A549 treated with AZD9567 at 1 μM for 4 hours (cell line): ENCODE data around the gene CHCHD1. TPM values are rescaled to one million over a fixed set of nuclear protein-coding genes. Genes with fewer than 3 reads are reported as not detected.

ENCODE experiments used
- total RNA-seq: library from RNA; stranded (reverse); fragments of 200-300 nt; extraction: Qiagen RNA extraction; gene quantifications from 5 replicates; pipeline ENCODE4 v1.2.3, GENCODE V29; 2022; ENCODE audit not compliant: insufficient read depth

The CHCHD1 gene
- 52.4 to 71.1 TPM (median 67.0 TPM) in 5 replicates for total RNA-seq

DNA sequence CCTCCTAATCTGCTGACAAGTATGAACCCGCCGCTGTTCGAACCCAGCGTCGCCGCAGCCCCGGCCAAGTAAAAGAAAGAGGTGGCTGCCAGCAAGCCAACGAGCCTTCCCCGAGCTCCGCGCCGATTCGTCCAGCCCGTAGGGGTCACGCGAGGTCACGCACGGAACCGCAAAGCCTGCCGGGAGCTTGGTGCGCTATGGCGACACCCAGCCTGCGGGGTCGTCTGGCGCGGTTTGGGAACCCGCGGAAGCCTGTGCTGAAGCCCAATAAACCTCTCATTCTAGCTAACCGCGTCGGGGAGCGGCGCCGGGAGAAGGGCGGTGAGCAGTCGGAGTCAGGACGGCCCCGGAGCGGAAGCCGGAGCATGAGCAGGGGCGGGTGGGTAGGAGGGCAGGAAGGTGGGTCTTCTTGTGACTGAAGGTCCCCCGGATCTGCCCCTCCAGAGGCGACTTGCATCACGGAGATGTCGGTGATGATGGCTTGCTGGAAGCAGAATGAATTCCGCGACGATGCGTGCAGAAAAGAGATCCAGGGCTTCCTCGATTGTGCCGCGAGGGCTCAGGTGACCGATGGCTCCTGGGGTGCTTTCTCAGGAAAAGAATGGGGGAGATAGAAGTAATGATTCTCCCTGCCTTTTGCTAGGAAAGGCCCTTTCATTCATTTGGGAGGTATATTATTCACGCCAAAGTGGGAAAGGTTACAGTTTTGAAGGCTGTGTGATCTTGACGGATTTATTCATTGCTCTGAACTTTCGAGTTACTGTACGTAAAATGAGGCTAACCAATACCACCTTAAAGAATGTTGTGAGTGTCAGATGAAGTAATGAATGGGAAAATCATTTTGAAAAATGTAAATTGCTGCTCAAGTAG, at the start of gene CHCHD1:
TSS of gene CHCHD1 (plus strand) at position 170 of the 870 bp plus-strand sequence. CDS start at position 198, 28 bp downstream.

DNA sequence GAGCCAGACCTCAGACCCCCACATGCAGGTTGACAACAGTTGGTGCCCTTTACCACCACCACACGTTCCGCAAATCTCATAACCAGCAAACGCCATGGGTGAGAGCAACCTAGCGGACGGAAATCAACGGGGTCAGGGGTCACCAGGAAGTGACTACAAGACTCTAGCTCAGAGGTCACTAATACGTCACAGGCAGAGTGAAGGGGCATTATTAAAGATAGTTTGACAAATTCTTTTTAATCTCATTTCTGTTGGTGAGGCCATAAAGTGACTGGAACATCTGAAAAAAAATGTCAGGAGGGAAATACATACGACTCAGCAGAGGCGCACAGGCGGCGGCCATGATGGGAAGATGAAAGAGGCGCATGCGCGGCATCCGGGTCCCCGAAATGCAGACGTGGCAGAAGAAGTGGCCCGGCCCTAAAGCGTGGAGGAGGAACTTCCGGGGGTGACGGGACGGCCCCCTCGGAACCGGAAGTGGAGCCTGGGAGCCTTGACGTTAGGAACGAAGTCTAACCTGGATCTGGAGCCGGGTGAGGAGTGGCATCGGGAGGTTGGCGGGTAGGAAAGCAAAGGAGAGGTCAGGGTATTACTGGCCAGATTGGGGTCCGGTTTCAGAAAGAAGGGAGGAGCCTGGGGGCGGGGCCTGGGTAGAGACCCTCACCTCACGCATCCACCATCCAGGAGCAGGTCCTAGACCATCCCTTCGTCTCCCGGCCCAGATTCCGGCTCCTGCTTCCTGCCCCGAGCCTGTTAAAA, 37.8 kb upstream of the CHCHD1 start, which contains the start of gene SEC24C:
TSS of gene SEC24C (plus strand) at position 468 of the 759 bp plus-strand sequence. CDS start 2,461 bp downstream, outside the sequence.

DNA sequence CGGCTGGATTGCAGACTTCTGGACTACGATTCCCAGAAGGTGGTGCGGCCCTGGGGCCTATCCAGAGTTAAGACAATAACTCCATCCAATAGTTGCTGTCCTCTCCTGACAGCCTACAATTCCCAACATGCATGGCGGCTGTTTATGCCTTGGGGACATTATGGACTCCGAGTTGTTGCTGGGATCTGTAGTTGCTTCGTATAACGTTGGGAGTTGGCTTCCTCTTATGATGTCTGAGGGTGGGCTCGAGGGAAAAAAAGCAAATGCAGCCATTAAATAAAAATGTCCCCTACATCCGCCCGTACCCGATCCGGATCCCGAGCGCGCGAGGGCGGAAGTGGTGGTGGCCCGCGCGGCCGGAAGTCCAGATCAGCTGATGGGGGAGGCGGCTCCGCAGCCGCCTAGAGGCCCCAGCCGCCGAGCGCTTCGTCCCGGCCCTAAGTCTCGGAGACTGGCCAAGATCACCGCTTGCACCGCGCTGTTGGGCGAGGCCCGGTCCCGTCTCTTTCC, 3.4 kb downstream of the CHCHD1 start, which contains the start of gene ZSWIM8:
TSS of gene ZSWIM8 (plus strand) at position 396 of the 510 bp plus-strand sequence. CDS start 273 bp downstream, outside the sequence.

Other genes starting within 250 kb of the CHCHD1 start
- 9.7 to 13.1 TPM (median 12.0 TPM) in 5 replicates for gene USP54, start 190.7 kb upstream of the CHCHD1 start, total RNA-seq
- gene MYOZ1, start 140.6 kb upstream of the CHCHD1 start, total RNA-seq = 0.05 TPM in 1 of 5 replicates, not detected in the others
- gene SYNPO2L, start 126.0 kb upstream of the CHCHD1 start, total RNA-seq = 0.01 TPM in 1 of 5 replicates, not detected in the others
- 3.2 to 4.0 TPM (median 3.4 TPM) in 5 replicates for gene AGAP5, start 83.9 kb upstream of the CHCHD1 start, total RNA-seq
- gene SEC24C, start 37.7 kb upstream of the CHCHD1 start, total RNA-seq = 45.5 to 58.3 TPM (median 56.7 TPM) in 5 replicates
- 46.7 to 56.3 TPM (median 48.6 TPM) in 5 replicates for gene ZSWIM8, start 3.6 kb downstream of the CHCHD1 start, total RNA-seq
- gene NDST2, start 29.6 kb downstream of the CHCHD1 start, total RNA-seq = 14.3 to 19.6 TPM (median 17.5 TPM) in 5 replicates
- 18.5 to 39.5 TPM (median 20.7 TPM) in 5 replicates for gene CAMK2G, start 92.5 kb downstream of the CHCHD1 start, total RNA-seq
- 103 to 130 TPM (median 115 TPM) in 5 replicates for gene PLAU, start 129.1 kb downstream of the CHCHD1 start, total RNA-seq
- gene VCL, start 216.1 kb downstream of the CHCHD1 start, total RNA-seq = 160 to 229 TPM (median 204 TPM) in 5 replicates